Esophagus mucosa (tissue), 1 donor: Measurements from ENCODE around the gene SYPL2. TPM values are rescaled to one million over a fixed set of nuclear protein-coding genes. Genes with fewer than 3 reads are reported as not detected.
"Not testable (repeated sequence)": the region's sequence is repeated elsewhere in the genome, so short reads cannot be mapped to it uniquely, and the experiment has no call there.

ENCODE experiments used
- ATAC-seq: fragments of 200-7000 bp; cut with Tn5 transposase; one replicate; pipeline ENCODE4 v1.9.1; 2020
- total RNA-seq: library from RNA; stranded (reverse); gene quantifications from one replicate; pipeline ENCODE4 v1.2.4, GENCODE V29; 2023
- donor health status: DM: yes; HTN: yes; CAD: no.

SYPL2 gene
- total RNA-seq, 1 donor from 2014 or later: not detected

DNA sequence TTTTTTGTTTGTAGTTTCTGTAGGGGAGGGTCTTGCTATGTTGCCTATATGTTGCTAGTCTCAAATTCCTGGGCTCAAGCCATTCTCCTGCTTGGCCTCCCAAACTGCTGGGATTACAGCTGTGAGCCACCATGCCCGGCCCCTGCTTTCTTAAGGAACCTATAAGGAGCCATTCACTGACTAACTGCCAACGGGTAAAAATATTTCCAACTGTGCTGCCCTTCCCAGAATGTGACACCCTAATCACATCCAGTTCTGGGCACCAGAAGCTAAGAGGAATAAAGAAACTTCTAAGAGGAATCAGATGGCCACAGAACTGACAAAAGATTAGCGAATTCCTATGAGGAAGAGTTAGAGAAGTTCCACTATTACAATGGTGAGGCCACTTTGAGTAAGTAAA lies 6.4 kb downstream of the SYPL2 start:
- ATAC-seq: no peak

DNA sequence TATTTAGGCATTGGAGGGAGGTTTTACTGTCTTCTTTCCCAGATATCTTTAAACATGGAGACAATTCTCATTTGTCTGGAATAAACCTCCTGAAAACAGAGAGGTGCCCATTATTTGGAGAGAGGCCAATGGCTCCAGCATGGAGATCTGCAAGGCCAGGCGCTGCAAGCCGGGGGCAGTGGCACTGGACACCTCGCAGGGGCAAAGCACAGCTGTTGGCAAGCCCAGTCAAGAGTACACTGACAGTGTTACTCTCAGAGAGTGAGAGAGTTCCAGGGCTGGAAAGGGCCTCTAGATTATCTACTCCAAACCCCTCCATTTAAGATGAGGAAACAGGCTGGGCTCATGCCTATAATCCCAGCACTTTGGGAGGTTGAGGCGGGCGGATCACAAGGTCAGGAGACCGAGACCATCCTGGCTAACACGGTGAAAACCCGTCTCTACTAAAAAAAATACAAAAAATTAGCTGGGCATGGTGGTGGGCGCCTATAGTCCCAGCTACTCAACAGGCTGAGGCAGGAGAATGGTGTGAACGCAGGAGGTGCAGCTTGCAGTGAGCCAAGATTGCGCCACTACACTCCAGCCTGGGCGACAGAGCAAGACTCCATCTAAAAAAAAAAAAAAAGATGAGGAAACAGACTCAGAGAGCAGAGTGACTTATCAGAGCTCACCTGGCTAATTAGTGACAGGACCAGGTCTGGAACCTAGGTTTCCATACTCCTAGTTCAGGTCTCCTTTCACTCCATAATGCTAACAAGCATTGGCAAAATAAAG lies 7.1 kb downstream of the SYPL2 start:
- ATAC-seq: not testable (repeated sequence)

DNA sequence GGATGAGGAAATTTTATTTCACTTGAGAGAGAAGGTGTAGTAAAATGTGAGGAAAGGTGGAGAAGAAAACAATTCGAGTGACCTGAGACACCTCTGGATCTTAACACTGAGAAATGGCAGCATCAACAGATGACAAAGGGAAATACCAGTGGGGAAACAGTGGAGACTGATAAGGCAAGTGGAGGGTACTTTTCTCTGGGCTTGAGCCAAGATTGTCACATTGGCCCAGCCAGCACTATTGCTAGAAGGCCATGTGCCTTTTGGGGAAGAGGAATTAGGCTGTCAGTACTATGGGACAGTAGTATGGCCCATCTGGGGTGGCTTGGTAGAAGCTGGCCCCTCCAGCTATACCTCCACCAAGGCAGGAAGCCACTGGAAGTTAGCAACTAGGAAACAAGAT lies 8.4 kb downstream of the SYPL2 start:
- ATAC-seq: no peak

DNA sequence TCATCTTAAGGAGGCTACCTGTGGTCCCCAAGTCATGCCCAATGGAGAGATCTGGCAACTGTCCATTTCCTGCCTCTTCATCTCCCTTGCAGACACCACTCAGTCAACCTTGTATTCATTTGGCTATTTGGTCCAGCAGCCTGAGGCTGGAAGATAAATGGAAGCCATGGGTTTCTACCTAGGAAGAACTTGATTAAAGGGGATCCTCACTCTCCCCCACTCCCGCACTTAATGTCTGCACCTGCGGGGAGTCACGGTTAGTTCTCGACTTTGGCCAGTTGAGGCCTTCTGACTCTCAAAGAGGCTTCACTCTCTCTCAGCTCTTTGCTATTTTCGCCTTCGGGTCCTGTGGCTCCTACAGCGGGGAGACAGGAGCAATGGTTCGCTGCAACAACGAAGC lies 8.9 kb downstream of the SYPL2 start:
- no peak for ATAC-seq

DNA sequence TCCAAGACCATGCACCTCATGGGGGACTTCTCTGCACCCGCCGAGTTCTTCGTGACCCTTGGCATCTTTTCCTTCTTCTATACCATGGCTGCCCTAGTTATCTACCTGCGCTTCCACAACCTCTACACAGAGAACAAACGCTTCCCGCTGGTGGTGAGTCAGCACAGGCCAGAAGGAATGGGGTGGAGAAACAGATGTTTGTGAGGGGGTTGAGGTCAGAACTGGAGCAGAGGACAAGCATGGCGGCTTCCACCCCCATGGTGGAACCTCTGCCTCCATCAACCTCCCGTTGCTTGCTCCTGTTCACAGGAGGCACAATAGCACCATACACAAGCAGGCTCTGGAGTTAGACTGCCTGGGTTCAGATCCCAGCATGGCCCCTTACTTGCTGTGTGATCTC lies 10.5 kb downstream of the SYPL2 start:
- ATAC-seq: no peak

DNA sequence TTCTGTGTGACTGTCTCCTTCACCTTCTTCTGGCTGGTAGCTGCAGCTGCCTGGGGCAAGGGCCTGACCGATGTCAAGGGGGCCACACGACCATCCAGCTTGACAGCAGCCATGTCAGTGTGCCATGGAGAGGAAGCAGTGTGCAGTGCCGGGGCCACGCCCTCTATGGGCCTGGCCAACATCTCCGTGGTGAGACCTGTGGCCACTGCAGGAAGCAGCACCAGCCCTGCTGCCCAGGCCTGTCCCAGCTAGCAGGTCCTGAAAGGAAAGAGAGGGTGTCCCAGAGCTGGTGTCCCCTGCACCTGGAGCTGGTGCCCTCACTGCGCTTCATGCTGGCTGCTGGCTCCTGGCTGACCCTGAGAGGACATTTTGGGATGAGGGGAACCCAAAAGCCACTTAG lies 11.5 kb downstream of the SYPL2 start:
- no peak for ATAC-seq

DNA sequence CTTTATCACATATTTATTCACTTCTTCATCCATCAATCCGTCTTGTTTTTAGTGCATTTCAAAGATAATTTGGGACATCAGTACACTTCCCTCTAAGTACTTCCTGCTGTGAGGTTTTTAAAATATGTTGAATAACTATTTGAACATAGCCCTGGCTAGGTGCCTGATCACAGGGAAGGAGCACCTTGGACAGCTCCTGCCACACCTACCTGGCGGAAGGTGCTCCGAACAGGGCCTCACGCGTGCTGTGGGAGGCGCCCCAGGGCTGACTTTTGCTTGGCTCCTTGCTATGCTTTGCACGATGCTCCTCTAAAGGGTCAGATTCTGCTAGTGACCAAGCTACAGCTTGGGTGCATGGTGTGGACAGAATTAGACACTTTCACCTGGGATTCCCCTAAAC lies 12.5 kb downstream of the SYPL2 start:
- peak; percentile 61 for ATAC-seq

DNA sequence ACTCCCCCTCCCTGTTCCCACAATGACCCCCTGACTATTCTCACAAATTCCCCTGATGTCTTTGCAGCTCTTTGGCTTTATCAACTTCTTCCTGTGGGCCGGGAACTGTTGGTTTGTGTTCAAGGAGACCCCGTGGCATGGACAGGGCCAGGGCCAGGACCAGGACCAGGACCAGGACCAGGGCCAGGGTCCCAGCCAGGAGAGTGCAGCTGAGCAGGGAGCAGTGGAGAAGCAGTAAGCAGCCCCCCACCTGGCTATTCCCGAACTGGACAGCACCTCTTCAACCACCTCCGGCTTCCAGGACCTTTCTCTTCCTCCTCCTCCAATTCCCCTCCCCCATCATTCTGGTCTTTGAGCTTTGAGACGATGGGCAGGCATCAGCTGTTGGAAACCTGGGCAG lies 13.0 kb downstream of the SYPL2 start:
- no peak for ATAC-seq

DNA sequence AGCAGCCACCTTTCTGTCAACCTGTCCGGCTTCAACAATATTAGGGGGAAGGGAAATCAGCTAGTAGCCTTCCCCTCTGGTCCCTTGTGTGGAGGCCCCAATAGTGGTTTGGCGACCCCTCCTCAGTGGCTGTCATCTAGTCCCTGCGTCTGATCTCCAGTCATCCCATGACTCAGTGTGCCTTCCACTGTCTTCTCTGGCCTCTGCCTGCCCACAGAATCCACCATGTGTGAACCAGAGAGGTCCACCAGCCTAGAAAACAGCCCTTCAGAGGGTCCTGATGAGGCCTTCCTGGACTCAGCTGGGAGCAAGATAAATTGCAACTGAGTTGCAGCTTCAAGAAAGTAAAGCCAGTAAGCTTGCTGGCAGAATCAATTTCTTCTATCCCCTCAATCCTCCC lies 13.6 kb downstream of the SYPL2 start:
- no peak for ATAC-seq

DNA sequence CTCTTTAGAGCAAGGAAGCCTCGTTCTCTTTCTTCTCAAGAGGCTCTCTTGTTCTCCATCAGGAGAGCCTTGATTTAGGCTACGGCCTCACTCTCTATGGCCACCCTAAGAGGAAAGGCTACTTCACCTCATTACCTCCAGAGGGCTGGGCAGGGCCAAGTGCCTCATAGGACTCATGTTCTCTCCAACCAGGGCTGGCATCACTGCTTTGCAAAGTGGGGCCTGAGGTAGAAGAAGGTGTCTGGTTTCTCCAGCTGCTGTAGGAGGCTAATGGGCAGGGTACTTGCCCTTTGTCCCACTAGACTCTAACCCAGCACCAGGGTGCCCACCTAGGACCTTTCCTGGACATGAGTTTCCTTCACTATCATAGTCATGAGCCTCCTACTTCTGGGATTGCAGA lies 15.3 kb downstream of the SYPL2 start:
- ATAC-seq: no peak

DNA sequence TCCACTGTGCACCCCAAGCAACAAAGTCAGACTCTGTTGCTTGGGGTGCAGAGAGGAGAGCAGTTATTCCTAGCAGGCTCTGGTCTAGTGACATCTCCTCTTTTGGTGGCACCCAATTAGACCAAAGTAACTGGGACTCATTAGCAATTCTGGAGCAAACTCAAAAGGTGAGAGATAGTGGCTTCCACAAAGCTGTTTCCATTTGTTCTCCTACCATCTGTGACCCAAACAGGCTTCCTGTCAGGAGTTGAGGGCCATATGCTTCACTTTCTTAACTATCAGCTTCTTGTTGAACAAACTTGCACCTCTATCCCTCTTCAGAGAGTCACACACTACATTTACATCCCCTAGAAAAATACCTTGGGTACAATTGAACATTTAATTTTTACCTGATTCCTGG lies 15.9 kb downstream of the SYPL2 start:
- no peak for ATAC-seq

DNA sequence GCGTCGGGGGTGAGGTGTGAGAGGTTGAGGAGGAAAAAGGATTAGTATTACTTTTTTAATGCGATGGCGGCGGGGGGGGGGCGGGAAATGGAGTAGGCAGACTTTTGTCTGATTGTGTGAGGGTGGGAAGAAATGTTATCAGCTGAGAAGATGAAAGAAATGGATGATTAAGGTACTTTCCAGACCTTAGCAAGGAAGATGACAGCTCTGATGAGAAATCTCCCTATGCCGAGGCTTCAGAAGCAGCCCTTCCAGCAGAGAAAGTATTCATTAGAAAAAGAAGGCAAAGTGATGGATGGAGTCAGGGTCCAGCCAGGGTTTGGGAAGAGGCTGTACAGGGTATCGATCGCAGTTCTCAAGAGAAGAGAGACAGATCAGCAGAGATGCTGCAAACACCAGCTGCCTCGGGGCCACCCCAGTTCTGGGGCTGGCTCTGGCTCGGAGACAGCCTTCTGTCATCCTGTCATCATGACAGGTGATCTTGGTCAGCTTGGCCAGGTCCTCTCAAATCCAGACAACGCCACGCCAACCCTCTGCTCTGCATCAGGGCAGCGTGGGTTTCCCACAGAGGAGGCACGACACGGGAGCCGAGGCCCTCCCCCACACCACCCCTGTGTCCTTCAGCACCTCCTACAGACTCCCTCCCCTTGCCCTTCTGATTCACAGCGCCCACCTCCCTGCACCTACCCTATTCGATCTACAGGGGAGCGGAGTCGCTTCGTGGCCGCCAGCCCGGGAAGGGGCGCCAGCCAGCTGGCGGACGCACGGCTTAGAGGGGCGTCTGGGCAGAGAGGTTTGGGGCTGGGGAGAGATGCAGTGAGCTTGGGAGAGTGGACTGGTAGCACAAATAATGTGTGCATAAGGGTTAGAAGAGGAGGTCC lies 16.7 kb downstream of the SYPL2 start:
- ATAC-seq: peak; percentile 20

DNA sequence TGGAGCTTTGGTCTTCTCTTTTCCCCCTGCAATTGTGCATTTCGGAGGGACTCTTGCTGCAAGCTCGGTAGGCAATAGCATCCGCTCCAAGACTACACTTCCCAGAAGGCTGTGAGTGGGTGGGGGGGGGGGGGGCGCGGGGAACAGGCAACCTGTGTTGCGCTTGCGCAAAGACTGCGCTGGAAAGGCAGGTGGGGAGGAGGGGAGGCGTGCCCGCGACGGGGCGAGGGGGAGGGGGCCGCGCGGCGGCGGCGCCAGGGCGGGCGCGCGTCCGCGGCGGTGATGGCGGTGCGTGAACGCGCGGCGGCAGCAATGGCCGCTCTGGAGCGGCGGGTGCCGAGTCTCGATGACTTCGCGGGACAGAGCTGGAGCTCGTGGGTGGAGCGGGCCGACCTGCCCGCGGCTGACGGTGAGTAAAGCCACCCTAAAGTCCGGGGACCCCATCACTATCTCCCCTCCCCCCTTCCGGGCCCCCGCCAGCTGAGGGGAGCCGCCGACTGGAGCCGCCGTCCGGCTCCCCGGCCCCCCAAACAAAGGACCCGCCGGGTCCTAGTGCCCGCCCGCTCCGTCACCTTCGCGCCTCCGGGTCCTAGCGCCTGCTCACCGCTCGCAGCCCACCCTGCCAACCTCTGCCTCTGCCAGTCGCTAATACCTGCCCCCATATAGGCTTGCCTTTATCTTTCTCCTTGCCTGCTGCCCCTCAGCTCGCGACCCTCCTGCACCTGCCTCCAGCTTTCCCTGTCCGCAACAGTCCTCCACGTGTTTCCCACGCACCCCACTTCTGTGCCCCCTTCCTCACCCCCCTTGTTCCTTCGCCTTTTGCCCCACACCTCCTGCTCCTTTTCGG lies 17.5 kb downstream of the SYPL2 start, which contains the start of gene ATXN7L2:
Gene ATXN7L2 (plus strand): TSS at position 234 of the 847 bp plus-strand sequence. CDS start 49 bp downstream, at position 283.
- peak; percentile 92 for ATAC-seq

DNA sequence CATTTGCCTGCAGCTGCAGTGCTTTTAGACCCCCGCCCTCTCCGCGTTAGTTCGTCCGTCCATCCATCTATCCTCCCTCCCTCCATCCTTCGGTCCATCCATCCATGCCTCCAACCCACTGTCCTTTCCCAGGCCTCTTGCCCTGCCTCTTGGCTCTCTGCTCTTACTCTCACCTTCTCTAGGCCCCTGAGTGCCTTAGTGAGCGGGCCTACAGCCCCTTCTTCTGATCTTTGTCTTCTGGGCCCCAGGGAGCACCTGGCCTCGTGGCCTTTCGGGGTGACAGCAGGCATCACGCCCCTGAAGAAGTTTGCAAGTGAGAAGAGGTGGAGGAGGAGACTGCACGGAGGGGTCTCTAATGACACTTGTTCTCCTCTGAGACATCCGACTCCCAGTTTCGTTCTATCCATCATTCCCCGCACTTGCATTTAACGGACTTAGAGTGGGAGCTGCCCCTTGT lies 18.2 kb downstream of the SYPL2 start:
- no peak for ATAC-seq

DNA sequence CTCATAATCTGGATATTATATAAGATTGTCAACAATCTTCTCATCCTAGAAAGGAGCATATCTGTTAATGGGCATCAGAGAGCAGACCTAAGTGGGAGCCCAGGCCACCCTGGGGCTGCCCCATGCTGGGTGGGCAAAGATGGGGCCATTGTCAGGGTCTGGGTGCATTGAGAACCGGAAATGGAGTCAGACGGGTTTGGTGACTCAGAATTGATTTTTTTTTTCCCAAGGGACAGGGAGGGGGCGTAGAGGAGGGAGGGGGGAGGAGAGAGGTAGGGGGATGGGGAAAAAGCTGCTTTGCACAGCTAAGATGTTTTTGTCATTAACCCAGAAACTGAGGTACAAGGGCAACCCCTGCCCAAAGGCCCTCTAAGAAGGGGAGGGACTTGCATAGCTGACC lies 18.7 kb downstream of the SYPL2 start:
- ATAC-seq: no peak

DNA sequence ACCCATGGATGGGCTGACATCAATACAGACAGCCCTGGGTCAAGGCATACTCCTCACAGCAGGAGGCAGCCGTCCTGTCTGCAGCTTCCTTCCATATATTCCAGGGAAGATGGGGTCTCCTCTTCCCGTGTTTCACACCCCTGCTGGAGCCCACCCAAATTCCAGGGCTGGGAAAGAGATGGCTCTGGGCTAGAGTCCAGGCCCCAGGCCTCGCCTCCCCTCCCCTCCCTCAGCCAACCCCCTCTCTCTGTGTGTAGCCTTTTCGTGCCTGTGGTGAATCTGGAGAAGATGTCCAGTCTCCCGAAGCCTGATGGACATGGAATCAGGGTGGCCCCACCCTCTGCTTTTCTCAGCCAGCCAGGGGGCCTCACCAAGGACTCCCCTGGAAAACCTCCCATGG lies 20.9 kb downstream of the SYPL2 start:
- no peak for ATAC-seq

DNA sequence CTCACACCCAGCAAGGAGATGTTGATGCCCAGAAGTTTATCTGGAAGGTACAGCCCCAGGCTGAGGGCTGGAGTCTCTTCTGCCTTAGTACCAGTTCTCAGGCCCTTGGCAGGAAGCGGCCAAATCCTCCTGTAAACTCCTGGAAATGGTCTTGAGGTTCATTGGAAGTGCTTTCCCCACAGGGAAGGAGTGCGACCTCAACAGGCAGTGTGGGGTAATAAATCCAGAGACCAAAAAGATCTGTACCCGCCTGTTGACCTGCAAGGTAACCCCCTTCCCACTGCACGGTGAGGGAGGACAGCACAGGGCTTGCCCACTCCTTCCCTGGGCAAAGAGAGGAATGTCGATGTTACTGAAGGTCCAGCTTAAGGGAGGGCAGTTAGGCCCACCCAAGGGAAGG lies 21.9 kb downstream of the SYPL2 start:
- ATAC-seq: no peak

DNA sequence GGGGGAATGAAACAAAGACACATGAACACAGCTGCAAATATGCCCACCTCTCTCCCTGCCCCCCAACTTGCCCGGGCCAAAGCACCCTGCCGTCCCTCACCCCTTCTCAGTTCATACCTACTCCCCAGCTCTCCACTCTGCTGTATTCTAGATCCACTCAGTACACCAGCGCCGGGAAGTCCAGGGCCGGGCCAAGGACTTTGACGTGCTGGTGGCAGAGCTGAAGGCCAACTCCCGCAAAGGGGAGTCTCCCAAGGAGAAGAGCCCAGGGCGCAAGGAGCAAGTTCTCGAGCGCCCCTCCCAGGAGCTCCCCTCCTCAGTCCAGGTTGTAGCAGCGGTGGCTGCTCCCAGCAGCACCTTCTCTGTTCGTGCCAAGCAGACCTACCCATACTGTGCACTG lies 22.4 kb downstream of the SYPL2 start:
- ATAC-seq: no peak

DNA sequence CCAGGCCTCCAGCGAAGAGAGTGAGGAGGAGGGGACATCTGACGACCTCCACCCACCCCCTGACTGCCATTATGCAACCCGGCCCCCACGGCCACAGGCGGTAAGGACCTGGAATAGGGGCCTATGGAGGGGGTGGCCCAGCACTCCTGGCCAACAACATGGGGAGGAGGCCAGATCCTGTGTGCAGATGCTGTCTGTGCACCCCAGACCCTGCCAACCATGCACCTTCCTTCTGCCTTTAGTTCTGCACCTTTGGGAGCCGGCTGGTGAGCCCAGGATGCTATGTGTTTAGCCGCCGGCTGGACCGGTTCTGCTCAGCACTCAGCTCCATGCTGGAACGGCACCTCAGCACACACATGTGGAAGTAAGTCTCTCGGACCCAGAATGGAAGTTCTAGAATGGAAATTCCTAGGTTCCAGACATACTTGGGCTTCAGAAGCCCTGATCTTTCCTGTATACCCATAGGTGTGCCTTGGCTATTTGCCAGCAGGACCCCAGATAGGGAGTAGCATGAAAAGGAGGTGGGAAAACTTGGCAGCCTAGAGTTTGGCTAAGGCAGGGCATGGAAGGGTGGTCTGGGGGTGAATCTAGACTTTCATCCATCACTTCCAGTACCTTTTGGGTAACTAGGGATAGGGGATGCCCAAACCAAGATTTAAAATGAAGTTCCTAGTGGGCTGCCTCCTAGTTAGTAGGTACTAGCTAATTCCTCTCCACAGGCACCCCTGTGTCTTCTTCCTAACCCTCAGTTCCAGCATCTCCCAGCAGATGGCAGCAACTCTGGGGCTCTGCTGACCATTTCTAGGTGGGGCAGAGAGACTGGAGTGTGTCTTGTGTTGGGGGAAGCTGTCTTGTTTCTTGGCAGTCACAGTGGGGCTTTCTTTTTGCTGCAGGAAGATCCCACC lies 23.9 kb downstream of the SYPL2 start:
- ATAC-seq: peak; percentile 54

DNA sequence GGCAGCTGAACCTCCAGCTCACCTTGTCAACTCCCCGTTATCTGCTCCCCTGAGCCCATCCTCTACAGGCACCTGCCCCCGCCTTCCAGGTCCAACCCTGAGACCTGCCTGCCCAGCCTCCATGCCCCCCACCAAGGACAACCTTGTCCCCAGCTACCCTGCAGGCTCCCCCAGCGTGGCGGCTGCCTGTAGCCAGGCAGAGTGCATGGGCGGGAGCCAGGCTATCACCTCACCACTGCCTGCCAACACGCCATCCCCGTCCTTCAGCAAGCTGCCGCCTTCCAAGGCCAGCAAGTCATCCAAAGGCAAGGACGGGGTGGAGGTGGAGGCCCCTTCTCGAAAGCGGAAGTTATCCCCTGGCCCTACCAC lies 24.6 kb downstream of the SYPL2 start:
- no peak for ATAC-seq

DNA sequence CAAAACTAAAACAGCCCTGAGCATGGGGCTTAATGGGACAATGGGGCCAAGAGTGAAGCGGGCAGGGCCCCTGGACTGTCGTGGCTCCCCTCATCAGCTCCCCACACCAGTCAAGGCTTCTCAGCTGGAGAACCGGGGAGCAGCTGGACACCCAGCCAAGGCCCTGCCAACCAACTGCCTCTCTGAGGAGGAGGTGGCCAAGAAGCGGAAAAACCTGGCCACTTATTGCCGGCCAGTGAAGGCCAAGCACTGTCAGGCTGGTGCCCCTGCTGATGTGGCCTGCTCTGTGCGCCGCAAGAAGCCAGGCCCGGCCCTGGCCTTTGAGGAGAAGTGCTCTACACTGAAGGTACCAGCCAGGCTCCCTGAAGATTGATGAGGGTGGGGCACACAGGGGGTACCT lies 25.0 kb downstream of the SYPL2 start:
- ATAC-seq: no peak

DNA sequence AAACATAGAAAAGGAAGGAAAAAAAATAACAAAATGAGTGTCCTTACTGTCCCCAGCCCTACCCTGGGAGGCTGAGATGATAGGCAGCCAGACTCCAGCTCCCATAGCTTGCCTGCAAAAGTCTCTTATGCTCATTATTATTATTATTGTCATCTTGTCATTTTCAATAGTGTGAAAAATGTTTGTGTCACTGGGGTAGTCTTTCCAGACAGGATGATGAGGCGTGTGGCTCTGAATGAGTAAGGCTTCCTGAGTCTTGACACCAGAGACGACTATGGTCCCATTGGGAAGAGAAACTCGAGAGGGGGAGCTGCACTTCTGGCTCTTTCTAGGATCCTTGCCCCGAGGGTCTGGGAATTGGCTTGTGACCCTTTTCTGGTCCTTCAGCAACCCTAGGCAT lies 26.4 kb downstream of the SYPL2 start:
- ATAC-seq: no peak
